Esophagus muscularis mucosa (tissue), 4 donors: ENCODE measurements around the gene ZNF547. TPM values are rescaled to one million over a fixed set of nuclear protein-coding genes. Genes with fewer than 3 reads are reported as not detected.

Experiments used
- DNase-seq: peaks from one replicate; pipeline ENCODE4 v3.0.0-alpha.2; 2017; ENCODE audit errors: extremely low spot score
- H3K27ac ChIP-seq, 4 donors: fragments of 200-600 bp; sonication (generic); replicated peaks in 1 of 4; 1 replicate in 3 of 4; 2 replicates in 1 of 4; pipeline ENCODE4 v1.5.1; 2016 to 2019; ENCODE audit warnings: mild to moderate bottlenecking in 1 of 4
- H3K27me3 ChIP-seq, 4 donors: fragments of 200-600 bp; sonication (generic); one replicate each; pipeline versions ENCODE4 v1.5.1 to v1.6.0; 2016 to 2019
- H3K36me3 ChIP-seq, 4 donors: fragments of 200-600 bp; sonication (generic); one replicate each; pipeline ENCODE4 v1.5.1; 2016 to 2019
- H3K4me1 ChIP-seq, 4 donors: fragments of 200-600 bp; sonication (generic); one replicate each; pipeline ENCODE4 v1.5.1; 2016 to 2019
- H3K4me3 ChIP-seq, 4 donors: fragments of 200-600 bp; sonication (generic); 1 replicate in 2 of 4; 2 replicates in 2 of 4; pipeline ENCODE4 v1.5.1; 2016 to 2019; ENCODE audit warnings: mild to moderate bottlenecking in 4 of 4, moderate library complexity in 1 of 4
- H3K9me3 ChIP-seq, 4 donors: fragments of 200-600 bp; sonication (generic); 1 replicate in 3 of 4; 2 replicates in 1 of 4; pipeline ENCODE4 v1.5.1; 2016 to 2019
- EP300 ChIP-seq: sonication (generic); formaldehyde crosslinking; IDR thresholded peaks from one replicate; pipeline ENCODE4 v1.6.1; 2017; ENCODE audit warnings: antibody characterized with exemption
- POLR2A ChIP-seq: fragments of 450-650 bp; IDR thresholded peaks from one replicate; pipeline ENCODE4 v1.6.1; 2017; ENCODE audit warnings: antibody characterized with exemption, moderate library complexity, mild to moderate bottlenecking, low read depth
- POLR2AphosphoS5 ChIP-seq, 2 donors: sonication (generic); formaldehyde crosslinking; IDR thresholded peaks; one replicate each; pipeline ENCODE4 v1.6.1; 2017; ENCODE audit warnings: antibody characterized with exemption in 2 of 2
- WGBS: methylation state at CpG from one replicate; pipeline ENCODE4 v1.1.5; 2018; 5-methylcytosine and 5-hydroxymethylcytosine counted together
- intact Hi-C: fragments of 100-400 bp; cut with DNase I; formaldehyde crosslinking; loops from one replicate; pipeline ENCODE4 v1.15.1; 2023
- total RNA-seq, 4 donors: library from RNA; depleted of rRNA; stranded (reverse); fragments of >200 nt; gene quantifications; one replicate each; pipeline versions ENCODE4 v1.1.0 to v1.2.1, GENCODE V29; 2016
- TF ChIP-seq, protein P1 (sequence below), 3 experiments: fragments of 200-600 bp in 2 of 3; fragments of 450-650 bp in 1 of 3; sonication (generic) in 2 of 3; IDR thresholded peaks; one replicate each; pipeline ENCODE4 v1.5.1; 2017 to 2019; ENCODE audit warnings: antibody characterized with exemption in 3 of 3, mild to moderate bottlenecking in 2 of 3, moderate library complexity in 1 of 3

Gene ZNF547
- total RNA-seq, 4 donors from 2014 or later, result 1.4 to 3.3 (median 2.8) TPM

DNA sequence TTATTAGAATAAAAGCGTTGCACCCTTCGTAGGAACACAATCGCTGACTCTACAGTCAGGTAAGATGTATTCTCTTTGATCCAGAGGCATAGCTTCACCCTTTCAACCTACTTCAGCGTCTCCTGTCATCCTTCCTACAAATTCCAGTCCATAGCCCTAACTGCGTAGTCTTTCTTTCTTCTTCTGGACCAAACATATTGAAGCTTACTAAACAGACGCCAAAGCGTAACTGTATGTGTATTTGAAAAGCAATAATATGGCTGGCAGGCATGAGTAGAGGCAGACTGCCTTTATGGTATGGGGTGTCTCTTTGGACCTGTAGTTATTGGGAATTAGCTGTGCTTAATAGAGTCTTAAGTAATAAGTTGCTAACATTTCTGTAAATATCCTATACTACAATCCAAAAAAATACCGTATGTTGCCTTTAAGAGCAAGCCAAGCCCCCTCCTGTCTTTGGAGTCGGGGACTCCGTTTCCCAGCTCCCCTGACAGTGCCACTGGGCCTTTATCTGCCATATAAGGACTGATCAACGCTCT lies 25.9 kb downstream of the ZNF547 start:
- Histone ChIP-seq H3K27me3 (no peaks in the 10 kb centered on the region), H3K4me1 (peaks cover 14 to 32% (median 29%) of the 10 kb centered on the region in 4 donors), H3K27ac (peak overlapping the region; percentile 87 to 96 (median 91)), H3K4me3 (peak overlapping the region; percentile 69 to 83 (median 76)), H3K36me3 (peaks cover 1 to 16% (median 8%) of the 10 kb centered on the region in 4 donors), H3K9me3 (peaks cover 0 to 8% (median 0%) of the 10 kb centered on the region in 4 donors)
- intact Hi-C loops, result loop anchor here (2.0 kb wide), 1 partner anchor 26 kb away; the partner anchor contains the start of genes TRAPPC2B and ZNF547
- WGBS, result 58% methylated on average over 10 of the region's 11 CpGs
- no peak for TF ChIP-seq POLR2AphosphoS5 (IDR thresholded peaks at IDR 0.05)
- no peak for TF ChIP-seq EP300
- TF ChIP-seq, protein P1, sequence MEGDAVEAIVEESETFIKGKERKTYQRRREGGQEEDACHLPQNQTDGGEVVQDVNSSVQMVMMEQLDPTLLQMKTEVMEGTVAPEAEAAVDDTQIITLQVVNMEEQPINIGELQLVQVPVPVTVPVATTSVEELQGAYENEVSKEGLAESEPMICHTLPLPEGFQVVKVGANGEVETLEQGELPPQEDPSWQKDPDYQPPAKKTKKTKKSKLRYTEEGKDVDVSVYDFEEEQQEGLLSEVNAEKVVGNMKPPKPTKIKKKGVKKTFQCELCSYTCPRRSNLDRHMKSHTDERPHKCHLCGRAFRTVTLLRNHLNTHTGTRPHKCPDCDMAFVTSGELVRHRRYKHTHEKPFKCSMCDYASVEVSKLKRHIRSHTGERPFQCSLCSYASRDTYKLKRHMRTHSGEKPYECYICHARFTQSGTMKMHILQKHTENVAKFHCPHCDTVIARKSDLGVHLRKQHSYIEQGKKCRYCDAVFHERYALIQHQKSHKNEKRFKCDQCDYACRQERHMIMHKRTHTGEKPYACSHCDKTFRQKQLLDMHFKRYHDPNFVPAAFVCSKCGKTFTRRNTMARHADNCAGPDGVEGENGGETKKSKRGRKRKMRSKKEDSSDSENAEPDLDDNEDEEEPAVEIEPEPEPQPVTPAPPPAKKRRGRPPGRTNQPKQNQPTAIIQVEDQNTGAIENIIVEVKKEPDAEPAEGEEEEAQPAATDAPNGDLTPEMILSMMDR (IDR thresholded peaks at IDR 0.05), result no peak
- TF ChIP-seq POLR2A, result no peak
- no peak for DNase-seq

DNA sequence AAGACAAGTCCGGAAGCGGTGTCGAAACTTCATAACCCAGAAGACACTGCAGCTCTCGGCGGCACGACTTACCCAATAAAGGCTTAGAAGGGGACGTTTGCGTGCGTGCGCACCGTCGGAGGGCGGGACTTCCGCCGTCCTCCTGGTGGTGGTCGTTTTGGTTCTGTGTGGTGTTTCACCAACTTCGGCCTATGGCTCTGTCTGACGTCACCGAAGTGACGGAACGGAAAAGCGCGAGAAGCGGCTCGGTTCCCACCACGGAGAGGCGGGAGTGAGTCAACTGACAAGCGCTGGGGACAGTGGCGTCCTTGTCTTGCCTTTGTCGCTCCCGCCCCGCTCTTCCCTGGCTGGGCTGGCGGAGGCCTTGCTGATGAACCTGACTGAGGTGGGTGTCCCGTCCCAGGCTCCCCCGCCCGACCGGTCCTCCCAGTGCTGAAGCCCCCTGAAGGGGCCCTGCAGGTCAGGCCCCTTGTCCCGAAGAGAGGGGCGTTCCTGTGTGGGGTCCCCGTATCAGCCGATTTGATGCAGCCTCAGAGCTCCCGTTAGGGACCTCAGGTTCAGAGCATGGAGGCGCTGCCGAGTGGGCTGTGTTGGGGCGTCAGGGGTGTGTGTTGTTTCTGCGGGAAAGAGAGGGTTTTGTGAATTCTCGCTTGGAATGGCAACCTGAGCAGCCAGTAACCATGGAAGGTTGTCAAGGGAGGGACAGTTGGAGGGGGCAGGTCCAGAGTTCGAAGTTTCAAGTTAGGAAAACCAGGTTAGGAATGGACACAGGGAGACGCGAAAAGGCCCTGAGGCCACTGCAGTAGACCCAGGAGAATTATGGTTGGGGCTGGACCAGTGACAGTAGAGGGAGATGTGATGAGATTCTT lies 26.6 kb downstream of the ZNF547 start, which contains the start of gene ZNF548:
Gene ZNF548 (plus strand): TSS at position 125 of the 869 bp plus-strand sequence. CDS start 246 bp downstream, at position 371.
- H3K9me3 ChIP-seq, result peaks cover 0 to 10% (median 0%) of the 10 kb centered on the region in 4 donors
- H3K4me1 ChIP-seq, result peaks cover 14 to 32% (median 29%) of the 10 kb centered on the region in 4 donors
- WGBS, result 1% methylated on average over 24 of the region's 50 CpGs
- H3K4me3 ChIP-seq, result peak within 1 kb of the TSS; percentile 69 to 83 (median 76)
- intact Hi-C loops, result loop anchor here (2.0 kb wide), 1 partner anchor 27 kb away; the partner anchor contains the start of genes TRAPPC2B and ZNF547
- DNase-seq, result peak; percentile 99
- TF ChIP-seq POLR2A, result peak; percentile 40
- no peak for TF ChIP-seq EP300
- peak; percentile 95 to 99 for TF ChIP-seq POLR2AphosphoS5 (IDR thresholded peaks at IDR 0.05)
- TF ChIP-seq, protein P1 (IDR thresholded peaks at IDR 0.05), result peak in 1 of 3 experiments; percentile 23
- peak within 1 kb of the TSS; percentile 87 to 96 (median 91) for H3K27ac ChIP-seq
- H3K36me3 ChIP-seq, result peaks cover 5 to 23% (median 13%) of the 10 kb centered on the region in 4 donors
- no peaks in the 10 kb centered on the region for H3K27me3 ChIP-seq

GRCh38 chr19:57395710-57396109 lies 32.4 kb downstream of the ZNF547 start:
- Histone ChIP-seq H3K27ac (no peak overlapping the region), H3K4me3 (no peak overlapping the region), H3K4me1 (peaks cover 6 to 19% (median 17%) of the 10 kb centered on the region in 4 donors), H3K9me3 (peaks cover 0 to 55% (median 38%) of the 10 kb centered on the region in 4 donors), H3K27me3 (no peaks in the 10 kb centered on the region), H3K36me3 (peaks cover 46 to 80% (median 60%) of the 10 kb centered on the region in 4 donors)
- 87% methylated on average over 5 of the region's 5 CpGs for WGBS
- no peak for TF ChIP-seq POLR2A
- TF ChIP-seq, protein P1 (IDR thresholded peaks at IDR 0.05), result no peak
- intact Hi-C loops, result no loop called here
- no peak for DNase-seq

DNA sequence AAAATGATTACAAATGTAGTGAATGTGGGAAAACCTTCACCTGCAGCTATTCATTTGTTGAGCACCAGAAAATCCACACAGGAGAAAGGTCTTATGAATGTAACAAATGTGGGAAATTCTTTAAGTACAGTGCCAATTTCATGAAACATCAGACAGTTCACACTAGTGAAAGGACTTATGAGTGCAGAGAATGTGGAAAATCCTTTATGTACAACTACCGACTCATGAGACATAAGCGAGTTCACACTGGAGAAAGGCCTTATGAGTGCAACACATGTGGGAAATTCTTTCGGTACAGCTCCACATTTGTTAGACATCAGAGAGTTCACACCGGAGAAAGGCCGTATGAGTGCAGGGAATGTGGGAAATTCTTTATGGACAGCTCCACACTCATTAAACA lies 35.5 kb downstream of the ZNF547 start:
- DNase-seq, result no peak
- Histone ChIP-seq H3K27me3 (no peaks in the 10 kb centered on the region), H3K4me1 (peaks cover 0 to 3% (median 0%) of the 10 kb centered on the region in 4 donors), H3K27ac (no peak overlapping the region), H3K9me3 (peaks cover 0 to 78% (median 52%) of the 10 kb centered on the region in 4 donors), H3K4me3 (no peak overlapping the region), H3K36me3 (peaks cover 46 to 82% (median 58%) of the 10 kb centered on the region in 4 donors)
- intact Hi-C loops, result no loop called here
- 96% methylated on average over 5 of the region's 5 CpGs for WGBS
- TF ChIP-seq EP300 (no peak), POLR2A (no peak), POLR2AphosphoS5 (IDR thresholded peaks at IDR 0.05) (no peak)
- TF ChIP-seq, protein P1 (IDR thresholded peaks at IDR 0.05), result no peak
